T follicular helper cell (primary cell): Measurements from ENCODE around the gene DLEU7.
A peak's percentile ranks its signal among the peaks of the same experiment; 100 is the strongest.

ENCODE experiments used
- DNase-seq: peaks from one replicate; pipeline ENCODE4 v3.0.0-alpha.2; 2020; ENCODE audit warnings: low read depth

DLEU7 gene

GRCh38 chr13:50842990-50843256 is 569 bp downstream of the DLEU7 start:
- no peak for DNase-seq

- DNase-seq: no peak
Observed at GRCh38 chr13:50842251-50842989, 1.1 kb downstream of the DLEU7 start.

GRCh38 chr13:50841786-50842185 is 1.7 kb downstream of the DLEU7 start:
- DNase-seq: no peak

GRCh38 chr13:50840284-50840683 is 3.2 kb downstream of the DLEU7 start:
- no peak for DNase-seq

- DNase-seq: no peak
Observed at GRCh38 chr13:50839828-50840227, 3.7 kb downstream of the DLEU7 start.

- DNase-seq: no peak
Observed at GRCh38 chr13:50838701-50839100, 4.8 kb downstream of the DLEU7 start.

GRCh38 chr13:50838031-50838430 is 5.5 kb downstream of the DLEU7 start:
- no peak for DNase-seq

- DNase-seq: no peak
Observed at GRCh38 chr13:50831512-50831911, 12.0 kb downstream of the DLEU7 start.

GRCh38 chr13:50829896-50830295 is 13.6 kb downstream of the DLEU7 start:
- no peak for DNase-seq

- DNase-seq: no peak
Observed at GRCh38 chr13:50829226-50829625, 14.3 kb downstream of the DLEU7 start.

GRCh38 chr13:50826035-50826434 is 17.5 kb downstream of the DLEU7 start:
- no peak for DNase-seq

- no peak for DNase-seq
Observed at GRCh38 chr13:50812242-50812641, 31.2 kb downstream of the DLEU7 start.

GRCh38 chr13:50810998-50811397 is 32.5 kb downstream of the DLEU7 start:
- DNase-seq: no peak

- DNase-seq: no peak
Observed at GRCh38 chr13:50810468-50810867, 33.0 kb downstream of the DLEU7 start.

GRCh38 chr13:50809133-50810090 is 34.1 kb downstream of the DLEU7 start:
- no peak for DNase-seq

- no peak for DNase-seq
Observed at GRCh38 chr13:50805805-50806204, 37.7 kb downstream of the DLEU7 start.

GRCh38 chr13:50801087-50801931 is 42.2 kb downstream of the DLEU7 start:
- DNase-seq: peak; percentile 44

- no peak for DNase-seq
Observed at GRCh38 chr13:50800091-50800739, 43.3 kb downstream of the DLEU7 start.

- no peak for DNase-seq
Observed at GRCh38 chr13:50798923-50799322, 44.6 kb downstream of the DLEU7 start.

GRCh38 chr13:50797091-50797490 is 46.4 kb downstream of the DLEU7 start:
- no peak for DNase-seq

GRCh38 chr13:50796463-50796862 is 47.0 kb downstream of the DLEU7 start:
- DNase-seq: no peak

- no peak for DNase-seq
Observed at GRCh38 chr13:50794226-50794625, 49.3 kb downstream of the DLEU7 start.
